ENCODE data around the gene TTC38.

The TTC38 gene

DNA sequence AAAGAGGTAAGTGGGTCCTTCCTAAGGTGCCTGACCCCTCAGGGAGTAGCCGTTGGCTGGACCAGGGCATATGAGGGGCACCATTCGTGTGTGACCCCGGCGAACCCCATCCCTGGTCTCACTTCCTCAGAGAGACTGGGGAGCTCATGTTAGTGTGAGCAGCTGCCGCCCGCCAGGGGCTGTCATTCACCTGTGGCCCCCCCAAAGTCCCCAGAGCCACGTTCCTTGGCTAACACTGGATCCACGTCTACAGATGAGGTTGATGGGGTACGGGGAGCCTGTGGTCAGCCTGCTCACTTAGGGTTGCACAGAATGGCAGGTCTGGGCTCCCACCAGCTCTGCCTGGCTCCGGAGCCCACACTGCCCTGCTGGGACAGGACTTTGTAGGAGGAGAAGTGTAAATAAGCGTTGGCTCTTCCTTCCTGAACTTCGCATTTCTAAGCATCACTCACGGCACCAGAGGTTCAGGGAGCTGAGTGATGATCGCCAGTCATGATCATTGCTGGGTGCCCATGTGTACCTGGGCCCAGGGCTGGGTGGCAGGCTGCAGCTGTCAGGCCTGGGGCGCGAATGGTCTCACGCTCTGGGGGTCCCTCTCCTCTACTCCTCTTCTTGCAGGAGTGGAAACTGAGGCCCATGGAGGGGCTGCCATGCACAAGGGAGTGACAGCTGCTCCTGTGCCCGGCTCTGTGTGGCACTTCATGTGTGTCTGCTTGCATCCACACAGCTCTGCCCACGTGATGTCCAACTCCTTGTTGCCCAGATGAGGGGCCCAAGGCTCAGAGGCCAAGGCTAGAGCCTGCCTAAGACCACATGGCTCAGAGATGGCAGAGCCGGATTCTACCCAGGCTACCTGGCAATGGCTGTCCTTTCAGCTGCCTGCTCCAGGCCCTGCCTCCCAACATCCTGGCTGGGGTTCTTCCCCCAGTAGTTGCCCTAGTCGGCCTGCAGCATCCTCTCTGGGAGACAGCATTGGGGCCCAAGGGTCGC lies 11.1 kb downstream of the TTC38 start:
- DNase-seq (ENCODE audit: low spot score) = no peak

DNA sequence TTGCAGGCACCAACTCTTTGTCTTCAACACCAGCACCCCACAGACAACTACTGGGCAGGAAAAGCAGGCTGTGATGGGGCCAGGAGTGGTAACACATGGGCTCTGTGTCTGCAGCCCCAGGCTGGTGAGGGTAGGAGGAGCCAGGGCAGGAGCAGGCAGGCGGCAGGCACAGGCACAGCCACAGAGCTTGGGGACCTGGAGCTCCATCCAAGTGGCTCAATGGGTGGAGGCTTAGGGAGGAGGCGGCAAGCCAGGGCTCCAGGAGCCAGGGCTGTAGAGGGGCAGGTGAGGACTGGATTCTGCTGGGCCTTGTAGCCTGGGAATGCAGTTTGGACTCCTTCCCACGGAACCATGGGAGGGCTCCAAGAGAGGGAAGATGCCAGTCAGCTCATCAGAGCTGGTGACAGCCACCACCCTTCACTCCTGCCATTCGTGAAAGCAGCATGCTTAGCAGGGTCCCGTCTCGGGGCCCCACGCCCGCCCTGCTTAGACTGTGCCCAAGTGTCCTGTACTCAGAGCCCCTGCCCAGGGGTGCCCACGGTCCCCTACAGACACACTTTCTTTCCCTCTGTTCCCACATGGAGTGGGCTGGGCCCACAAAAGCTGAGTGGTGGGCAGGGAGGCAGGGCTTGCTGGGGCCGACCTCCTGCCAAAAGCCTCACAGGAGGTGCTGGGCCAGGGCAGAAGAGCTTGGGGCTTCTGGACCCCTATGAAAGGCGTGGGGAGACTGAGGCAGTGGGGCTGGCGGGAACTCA lies 12.4 kb downstream of the TTC38 start:
- DNase-seq (ENCODE audit: low spot score) = no peak

DNA sequence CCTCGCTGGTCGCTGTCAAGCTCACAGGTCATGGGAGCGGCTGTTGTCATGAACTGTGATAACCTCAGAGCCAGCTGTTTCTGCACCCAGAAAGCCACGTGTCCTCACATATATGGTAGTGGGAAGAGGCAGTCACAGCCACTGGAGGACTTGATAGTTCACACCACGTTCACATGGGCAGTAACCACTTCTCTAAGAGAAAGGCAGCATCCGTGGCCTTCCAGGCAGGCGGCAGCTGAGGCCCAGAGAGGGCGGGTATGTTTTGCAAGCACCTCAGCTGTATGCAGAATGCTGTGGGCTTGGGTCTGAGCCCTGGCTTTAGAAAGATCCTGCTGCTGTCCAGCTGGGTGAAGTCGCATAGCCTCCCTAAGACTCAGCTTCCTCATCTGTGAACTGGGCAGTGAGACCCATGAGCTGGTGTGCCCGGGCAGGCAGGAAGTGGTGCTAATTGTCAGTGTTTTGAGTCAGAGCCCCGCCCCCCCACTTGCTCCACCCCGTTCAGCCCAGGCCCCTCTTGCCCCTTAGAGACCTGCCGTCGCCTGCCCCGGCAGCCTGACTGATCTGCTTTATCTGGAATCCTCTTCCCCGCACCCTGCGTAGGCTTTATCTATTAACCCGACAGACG lies 13.3 kb downstream of the TTC38 start:
- DNase-seq (ENCODE audit: low spot score) = no peak

DNA sequence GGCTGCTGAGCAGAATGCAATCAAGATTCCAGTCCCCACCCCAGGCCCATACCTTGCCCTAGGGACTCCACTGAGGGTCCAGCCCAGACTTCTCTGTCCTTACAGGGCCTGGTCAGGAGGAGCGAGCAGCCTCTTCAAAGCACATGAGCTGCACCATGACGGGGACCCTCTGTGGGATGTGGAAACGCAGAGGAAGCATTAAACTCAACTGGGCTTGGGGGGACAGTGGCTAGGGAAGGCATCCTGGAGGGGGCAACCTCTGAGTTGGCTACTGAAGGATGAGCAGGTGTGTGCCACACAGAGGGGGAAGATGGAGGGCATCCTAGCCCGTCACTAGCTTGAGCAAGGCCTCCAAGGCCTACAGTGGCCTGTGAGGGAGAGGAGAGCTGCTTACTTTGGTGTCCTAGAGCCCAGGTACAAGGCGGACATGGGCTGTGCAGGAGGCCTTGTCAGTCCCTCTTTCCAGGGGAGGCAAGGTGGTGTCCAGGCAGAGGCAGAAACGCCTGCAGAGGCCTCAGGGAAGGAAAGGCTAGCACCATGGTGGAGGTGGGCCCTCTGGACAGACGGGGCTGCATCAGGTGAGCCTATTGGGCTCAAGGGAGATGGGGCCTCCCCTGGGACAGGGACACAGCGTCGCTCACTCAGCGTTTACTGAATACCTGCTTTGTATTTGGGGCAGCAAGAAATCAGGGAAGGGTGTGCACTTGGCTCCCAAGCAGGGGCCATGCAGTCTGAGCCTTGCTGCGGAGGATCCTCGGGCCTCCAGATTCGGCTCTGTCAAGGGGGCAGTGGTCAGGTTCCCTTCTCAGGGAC lies 14.3 kb downstream of the TTC38 start:
- DNase-seq (ENCODE audit: low spot score) = no peak

DNA sequence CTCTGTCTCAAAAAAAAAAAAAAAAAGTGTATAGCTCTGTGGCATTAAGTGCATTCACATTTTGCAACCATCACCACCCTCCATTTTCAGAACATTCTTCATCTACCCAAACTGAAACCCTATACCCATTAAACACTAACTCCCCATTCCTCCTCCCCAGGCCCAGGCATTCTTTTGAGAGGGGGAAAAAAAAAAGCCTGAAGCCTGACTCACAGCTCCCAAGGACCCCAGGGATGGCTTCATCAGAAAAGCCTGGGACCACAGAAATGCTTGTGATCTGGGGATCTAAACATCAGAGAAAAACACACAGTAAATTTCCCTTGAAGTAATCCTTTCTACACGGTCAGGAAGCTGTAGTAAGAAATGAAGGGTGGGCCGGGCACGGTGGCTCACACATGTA lies 18.2 kb downstream of the TTC38 start:
- DNase-seq (ENCODE audit: low spot score) = no peak

DNA sequence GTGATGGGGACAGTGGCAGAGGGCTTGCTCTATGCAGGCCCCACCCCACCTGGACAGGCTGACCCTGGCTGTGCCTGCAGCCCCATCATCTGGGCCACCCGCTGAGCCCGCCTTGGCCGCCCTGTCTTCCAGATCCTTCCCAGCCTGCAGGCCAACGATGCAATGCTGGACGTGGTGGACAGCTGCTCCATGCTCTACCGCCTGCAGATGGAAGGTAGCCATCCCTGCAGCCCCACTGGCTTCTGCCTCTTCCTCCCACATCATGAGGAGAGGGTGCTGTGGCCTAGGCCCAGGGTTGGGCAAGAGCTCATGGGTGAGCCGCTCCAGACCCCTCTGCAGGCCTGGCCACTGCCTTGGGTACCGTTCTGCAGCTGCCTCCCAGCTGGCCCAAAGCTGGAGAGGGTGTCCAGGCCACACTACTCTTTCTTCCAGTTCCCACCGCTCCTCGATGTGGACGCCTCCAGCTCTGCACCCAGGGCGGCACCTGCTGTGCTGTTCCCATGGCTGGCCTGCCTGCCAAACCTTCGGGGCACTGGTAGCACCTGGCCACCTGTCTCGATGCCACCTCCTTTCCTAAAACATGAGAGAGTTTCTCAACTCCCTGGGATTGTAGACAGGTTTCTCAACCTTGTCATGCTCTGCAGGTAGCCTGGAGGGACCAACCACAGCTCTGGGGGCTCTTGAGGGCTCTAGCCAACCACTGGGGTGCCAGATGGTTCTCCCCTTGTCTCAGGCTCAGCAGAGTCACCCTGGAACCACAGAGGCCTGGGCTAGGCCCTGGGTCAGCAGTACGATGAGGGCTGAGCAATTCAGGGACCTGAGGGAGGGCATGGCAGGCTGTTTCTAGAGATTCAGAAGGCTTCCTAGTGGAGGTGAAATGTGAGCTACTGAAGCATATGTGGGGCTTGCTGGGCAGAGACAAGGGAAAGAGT lies 19.4 kb downstream of the TTC38 start:
- DNase-seq (ENCODE audit: low spot score) = no peak

DNA sequence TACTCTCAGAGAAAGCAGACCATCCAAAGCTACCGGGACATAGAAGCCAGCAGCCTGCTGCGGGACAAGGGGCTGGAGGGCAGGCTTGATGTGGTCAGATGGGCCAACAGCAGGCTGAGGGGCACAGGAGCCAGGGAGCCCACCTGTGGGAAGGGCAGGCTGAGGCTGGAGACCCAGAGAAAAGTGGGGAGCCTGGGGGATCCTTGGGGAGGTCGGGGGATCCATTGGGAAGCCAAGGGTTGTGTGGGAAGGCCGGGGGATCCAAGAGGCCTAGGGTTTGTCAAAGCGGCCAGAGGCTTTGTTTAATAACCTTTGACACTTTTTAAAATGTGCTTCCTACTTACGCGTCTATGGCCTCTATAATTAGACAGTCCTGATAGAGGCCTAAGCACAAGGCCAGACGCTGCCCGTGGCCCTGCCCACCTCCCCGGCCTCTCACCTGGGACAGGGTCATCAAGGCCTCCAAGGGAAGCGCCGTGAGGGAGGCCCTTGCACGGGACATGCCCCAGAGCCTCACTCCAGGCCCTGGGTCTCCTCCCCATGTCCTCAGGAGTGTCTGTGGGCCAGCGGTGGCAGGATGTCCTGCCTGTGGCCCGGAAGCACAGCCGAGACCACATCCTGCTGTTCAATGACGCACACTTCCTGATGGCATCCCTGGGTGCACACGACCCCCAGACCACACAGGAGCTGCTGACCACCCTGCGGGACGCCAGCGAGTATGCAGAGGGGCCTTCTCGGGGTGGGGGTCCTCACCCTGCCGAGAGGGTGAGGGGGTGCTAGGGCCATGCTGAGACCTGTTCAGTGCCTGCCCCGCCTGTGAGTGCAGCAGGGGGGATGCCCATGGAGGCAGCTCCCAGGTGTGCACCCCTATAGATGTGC lies 20.3 kb downstream of the TTC38 start:
- DNase-seq (ENCODE audit: low spot score) = no peak

DNA sequence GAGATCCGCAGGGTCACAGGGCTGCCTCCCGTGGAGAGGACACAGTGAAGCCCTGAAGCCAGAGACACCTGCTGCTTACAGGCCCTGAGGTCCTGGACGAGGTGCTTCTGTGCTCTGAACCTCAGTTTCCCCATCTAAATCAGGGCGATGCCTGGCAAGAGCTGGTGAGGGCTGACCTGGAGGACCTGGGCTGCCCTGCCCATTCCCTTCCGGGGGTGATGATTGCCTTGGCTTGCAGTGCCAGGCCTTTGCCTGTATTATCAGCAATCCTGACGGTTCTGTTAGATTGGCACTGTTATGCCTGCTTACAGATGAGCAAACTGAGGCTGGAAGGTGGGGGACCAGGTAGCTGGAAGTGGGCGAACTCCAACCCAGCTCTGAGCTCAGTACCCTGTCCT lies 21.0 kb downstream of the TTC38 start:
- DNase-seq (ENCODE audit: low spot score) = no peak

DNA sequence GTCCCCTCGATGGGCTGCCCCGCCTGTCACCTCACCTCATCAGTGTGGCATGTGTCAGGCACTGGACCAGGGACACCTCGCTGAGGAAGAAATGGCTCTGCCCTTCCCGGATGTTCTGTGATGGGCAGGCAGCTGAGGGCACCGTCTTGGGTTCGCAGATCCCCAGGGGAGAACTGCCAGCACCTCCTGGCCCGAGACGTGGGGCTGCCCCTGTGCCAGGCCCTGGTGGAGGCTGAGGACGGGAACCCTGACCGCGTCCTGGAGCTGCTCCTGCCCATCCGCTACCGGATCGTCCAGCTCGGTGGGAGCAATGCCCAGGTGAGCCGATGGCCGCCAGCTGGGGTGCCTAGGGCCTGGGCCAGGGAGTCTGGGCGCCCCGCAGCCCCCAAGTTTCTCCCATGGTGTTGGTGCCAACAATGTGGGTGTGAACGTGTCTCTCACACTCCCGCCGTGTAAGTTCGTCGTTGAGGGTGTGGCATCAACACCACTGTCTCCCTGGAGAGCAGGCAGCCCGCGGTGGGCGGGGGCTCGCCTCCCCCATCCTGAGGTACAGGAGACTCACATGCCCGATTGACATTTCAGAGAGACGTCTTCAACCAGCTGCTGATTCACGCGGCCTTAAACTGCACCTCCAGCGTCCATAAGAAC lies 21.6 kb downstream of the TTC38 start:
- DNase-seq (ENCODE audit: low spot score) = no peak

DNA sequence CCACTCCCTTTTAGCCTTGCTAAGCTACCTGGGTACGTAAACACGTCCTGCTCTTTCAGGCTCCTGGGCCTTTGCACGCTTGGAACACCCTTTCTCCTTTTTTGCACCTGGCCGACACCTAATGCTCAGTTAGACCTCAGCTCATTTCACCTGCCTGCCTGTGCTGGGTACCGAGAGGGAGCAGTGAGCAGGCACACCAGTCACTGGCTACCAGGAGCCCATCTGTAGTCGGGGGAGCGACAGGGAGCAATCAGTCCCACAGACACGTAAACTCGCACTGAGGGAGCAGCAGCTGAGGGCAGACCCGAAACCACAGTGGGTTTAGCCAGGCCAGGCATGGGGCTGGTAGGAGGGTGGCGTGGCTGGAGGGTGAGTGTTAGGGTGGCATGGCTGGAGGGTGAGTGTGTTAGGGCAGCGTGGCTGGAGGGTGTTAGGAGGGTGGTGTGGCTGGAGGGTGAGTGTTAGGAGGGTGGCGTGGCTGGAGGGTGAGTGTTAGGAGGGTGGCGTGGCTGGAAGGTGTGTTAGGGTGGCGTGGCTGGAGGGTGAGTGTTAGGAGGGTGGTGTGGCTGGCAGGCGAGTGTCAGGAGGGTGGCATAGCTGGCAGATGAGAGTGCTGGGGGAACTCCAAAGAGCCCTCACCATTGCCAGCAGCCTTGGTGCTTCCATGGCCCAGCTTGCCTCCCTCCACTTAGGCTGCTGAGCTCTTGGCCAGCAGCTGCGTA lies 22.5 kb downstream of the TTC38 start:
- no peak for DNase-seq (ENCODE audit: low spot score)

DNA sequence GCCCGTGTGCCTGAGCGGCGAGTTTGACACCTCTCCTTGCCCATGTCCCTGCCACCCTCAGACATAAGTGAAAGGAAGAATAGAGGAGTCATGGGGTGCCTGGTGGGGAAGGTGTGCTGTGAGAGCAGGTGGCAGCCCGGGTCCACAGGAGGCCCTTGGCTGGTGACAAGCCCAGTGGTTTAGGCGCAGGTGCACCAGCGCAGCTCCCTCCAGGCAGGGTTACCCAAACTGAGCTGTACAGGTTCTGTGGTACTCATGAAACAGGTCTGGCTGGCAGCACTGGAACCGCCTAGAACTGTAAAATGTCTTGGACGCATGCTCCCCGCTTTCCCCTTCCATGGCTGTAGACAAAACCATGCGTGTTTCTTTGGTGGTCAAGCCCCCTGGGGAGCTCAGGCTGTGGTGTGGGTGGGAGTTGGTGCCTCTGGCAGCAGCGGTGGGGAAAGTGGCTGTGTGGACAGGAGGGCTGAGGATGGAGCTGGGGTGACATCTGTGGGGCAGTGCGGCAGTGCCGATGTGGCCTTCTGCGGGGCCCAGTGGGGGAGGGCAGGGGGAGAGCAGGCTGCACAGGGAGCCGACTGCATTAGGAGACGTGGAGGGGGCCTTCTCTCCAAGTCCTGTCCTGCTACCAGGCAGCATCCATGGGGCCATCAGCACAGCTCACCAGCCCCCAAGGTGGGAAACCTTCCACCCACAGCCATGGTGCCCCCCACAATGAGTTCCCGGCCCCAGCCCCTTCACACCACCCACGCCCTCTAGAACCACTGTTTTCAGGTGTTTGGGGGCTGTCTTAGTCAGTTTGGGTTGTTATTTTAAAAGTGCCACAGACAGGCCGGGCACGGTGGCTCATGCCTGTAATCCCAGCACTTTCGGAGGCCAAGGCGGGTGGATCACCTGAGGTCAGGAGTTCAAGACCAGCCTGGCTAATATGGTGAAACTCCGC lies 23.3 kb downstream of the TTC38 start:
- DNase-seq (ENCODE audit: low spot score) = no peak

DNA sequence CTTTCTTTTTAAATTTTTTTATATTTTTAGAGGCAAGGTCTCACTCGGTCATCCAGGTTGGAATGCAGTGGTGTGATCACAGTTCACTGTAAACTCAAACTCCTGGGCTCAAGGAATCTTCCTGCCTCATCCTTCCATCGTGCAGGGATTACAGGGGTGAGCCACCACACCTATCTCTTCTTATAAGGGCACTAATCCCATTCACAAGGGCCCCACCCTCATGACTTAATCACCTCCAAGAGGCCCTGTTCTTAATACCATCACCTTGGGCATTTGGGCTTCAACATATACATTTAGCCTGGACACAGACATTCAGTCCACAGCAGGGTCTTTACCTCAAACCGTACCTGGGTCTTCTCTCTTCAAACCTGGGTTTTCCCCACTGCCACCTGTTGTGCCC lies 24.4 kb downstream of the TTC38 start:
- no peak for DNase-seq (ENCODE audit: low spot score)

DNA sequence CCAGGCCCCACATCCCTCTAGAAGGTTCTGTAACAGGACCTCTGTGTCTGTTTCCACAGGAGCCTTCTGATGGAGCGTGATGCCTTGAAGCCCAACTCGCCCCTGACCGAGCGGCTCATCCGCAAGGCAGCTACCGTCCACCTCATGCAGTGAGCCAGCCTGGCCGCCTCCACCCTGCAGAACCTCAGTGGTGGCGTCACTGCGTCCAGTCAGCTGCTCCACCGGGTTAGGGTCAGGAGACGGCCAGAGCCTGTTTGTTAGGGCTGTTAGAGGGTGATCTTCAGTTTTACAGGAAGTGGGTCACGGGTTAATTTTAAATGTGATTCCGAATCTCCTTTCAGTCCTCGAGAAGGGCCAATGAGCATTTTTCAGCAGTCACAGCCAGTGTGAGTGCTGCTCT lies 24.9 kb downstream of the TTC38 start:
- DNase-seq (ENCODE audit: low spot score) = no peak

DNA sequence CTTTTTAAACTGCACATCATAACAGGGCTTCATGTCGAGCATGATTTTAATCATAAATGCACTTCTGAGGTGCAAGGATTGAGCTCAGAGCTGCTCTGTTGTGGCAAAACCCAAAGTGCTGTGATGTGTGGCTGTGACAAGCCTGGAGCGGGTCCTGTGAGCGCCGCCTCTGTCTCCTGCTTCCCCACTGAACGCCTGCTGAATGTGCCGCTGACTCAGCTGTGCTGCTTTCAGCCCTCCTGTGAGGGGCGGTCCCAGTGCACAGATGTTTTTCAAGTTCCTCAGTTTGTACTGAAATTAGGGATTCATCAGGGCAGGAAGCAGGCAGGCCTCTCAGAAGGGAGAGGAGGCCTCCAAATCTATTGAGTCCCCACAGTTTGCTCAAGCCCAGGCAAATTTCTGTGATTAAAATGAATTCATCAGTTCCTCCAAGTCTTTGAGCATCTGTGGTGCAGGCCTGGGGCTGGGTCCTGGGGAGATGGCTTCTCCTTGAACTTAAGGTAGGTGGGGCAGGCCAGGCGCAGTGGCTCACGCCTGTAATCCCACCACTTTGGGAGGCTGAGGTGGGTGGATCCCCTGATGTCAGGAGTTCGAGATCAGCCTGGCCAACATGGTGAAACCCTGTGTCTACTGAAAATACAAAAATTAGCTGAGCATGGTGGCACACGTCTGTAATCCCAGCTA lies 25.9 kb downstream of the TTC38 start:
- no peak for DNase-seq (ENCODE audit: low spot score)

DNA sequence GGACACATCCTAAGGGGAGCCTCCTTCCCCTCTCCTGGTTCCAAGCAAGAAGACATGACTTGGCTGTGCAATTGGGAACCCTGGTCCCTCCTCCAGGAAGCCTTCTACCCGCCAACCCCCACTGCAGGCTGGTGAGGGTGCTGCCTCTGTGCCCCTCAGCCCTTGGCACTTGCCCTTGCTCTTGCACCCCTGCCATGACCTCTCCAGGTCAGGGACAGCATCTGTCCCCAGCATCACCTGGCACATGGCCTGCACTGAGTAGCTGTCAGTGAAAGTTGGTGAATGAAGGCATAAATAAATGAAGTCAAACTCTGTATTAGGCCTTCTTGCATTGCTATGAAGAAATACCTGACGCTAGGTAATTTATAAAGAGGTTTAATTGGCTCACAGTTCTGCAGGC lies 27.0 kb downstream of the TTC38 start:
- no peak for DNase-seq (ENCODE audit: low spot score)

DNA sequence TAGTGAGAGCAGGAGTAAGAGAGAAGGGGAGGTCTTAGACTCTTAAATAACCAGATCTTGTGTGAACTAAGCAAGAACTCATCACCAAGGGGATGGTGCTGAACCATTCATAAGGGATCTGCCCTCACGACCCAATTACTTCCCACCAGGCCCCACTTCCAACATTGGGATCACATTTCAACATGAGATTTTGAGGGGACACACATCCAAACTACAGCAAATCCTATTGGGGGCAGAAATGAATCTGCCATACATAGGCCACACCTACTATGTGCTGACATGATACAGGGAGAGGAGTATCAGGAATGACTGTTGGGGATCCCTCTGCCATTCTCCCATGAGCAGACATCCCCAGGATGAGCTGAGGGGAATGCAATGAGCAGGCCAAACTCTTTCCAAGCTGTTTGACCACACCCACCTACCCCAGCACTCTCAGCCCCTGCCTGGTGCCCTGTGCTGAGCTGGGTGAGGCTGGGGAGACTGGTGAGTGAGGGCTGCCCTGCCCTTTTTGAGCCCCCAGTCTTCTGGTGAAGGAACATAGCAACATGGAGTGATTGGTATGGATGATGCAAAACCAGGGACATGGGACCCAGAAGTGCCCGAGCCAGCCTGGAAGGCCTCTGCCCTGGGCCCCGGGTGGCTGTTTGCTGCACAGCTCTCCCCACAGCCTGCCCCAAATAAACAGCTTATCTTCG lies 27.6 kb downstream of the TTC38 start:
- DNase-seq (ENCODE audit: low spot score) = no peak

Data from cerebellar cortex (tissue), 1 donor.